ENCODE results near the gene ZBTB7C.

Gene ZBTB7C

DNA sequence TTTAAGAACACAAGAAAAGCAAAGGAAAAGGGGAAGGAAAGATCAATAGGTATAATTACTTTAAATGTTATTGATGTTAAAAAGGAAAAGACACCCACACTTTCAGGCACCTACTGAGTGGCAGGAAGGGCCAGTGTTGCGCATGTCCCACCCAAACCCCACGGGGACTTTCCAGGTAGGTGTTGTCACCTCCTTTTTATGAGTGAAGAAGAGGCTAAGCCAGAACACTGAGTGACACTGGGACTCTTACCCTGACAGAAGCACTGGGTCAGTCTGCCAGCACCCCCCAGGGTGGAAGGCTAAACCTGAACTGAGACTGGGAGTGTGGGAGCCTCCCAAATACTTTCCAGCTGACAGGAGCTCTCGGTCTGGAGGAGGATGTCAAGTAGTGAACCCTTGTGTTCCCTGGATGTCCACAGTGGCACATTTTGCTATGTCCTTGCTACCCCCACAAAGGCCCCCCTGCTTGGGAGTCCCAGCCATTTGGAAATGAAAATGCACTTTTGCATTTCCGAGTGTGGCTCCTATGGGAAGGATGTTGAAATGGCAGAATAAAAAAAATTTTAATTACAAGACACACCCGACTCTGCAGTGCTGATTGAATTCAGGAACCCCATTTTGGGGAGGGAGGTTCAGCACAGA, 387.8 kb downstream of the ZBTB7C start:
- POLR2A ChIA-PET: no interaction called here
- TF ChIP-seq GLIS1 (tag by site-specific recombination; IDR thresholded peaks at IDR 0.05): 0 out of 2 replicates have a peak, but pooled peaks have one; percentile 25
- no peak for TF ChIP-seq TRIM28 (IDR thresholded peaks at IDR 0.05; ENCODE audit: borderline replicate concordance, low read length)
- Histone ChIP-seq H3K9me3 (ENCODE audit: control insufficient read depth, insufficient read depth, low read depth, low read length) (no peaks in the 10 kb centered on the region), H3K4me3 (ENCODE audit: low read depth, low read length) (no peak overlapping the region), H3K4me1 (ENCODE audit: control insufficient read depth, insufficient read depth, low read length) (peaks cover 5% of the 10 kb centered on the region; the same call in 1 of the 2 replicates), H3K27ac (ENCODE audit: extremely low read depth, low read depth, low read length) (no peak overlapping the region), H3K36me3 (ENCODE audit: control insufficient read depth in 2 of 2, insufficient read depth in 1 of 2, low read length in 2 of 2) (no peaks in the 10 kb centered on the region)
- CTCF ChIA-PET: interaction anchor here (0.8 to 3.8 kb wide), 11 partner anchors 8 to 425 kb away, joined by 3 to 30 read pairs (median 6); no protein-coding TSS in a partner anchor

DNA sequence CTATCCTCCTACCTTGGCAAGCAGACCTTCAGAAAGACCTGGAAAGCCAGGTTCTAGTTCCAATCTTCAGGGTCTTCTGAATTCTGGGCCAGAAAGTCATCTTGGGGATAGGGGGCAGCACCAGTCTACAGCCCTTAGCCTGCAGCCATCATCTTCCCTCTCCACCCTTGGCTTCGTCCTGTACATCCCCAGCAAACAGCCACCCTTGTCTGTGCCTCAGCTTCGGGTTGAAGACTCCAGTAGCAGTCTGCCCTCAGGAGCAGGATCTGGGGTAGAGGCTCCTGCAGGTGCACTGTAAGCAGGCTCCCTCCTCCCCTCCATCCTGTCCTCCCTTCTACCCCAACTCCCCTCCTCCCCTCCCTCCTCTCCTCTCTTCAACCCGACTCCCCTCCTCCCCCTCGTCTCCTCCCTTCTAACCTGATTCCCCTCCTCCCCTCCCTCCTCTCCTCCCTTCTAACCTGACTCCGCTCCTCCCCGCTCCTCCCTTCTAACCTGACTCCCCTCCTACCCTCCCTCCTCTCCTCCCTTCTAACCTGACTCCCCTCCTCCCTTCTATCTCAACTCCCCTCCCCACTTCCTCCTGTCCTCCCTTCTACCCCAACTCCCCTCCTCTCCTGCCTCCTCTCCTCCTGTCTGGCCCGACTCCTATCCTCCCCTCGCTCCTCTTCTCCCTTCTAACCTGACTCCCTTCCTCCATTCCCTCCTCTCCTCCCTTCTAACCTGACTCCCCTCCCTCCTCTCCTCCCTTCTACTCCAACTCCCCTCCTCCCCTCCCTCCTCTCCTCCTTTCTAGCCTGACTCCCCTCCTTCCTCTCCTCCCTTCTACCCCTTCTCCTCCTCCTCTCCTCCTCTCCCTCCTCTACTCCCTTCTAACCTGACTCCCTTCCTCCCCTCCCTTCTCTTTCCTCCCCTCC, 388.6 kb downstream of the ZBTB7C start:
- CTCF ChIA-PET: interaction anchor here (0.8 to 3.8 kb wide), 7 partner anchors 23 to 426 kb away, joined by 3 to 30 read pairs (median 6); no protein-coding TSS in a partner anchor

More for the DNA sequence above, 388.6 kb downstream of the ZBTB7C start:
- POLR2A ChIA-PET: no interaction called here
- H3K36me3 ChIP-seq (ENCODE audit: control insufficient read depth in 2 of 2, insufficient read depth in 1 of 2, low read length in 2 of 2): no peaks in the 10 kb centered on the region
- H3K4me3 ChIP-seq (ENCODE audit: low read depth, low read length): no peak overlapping the region
- H3K27ac ChIP-seq (ENCODE audit: extremely low read depth, low read depth, low read length): no peak overlapping the region
- peaks cover 5% of the 10 kb centered on the region; the same call in 1 of the 2 replicates for H3K4me1 ChIP-seq (ENCODE audit: control insufficient read depth, insufficient read depth, low read length)
- H3K9me3 ChIP-seq (ENCODE audit: control insufficient read depth, insufficient read depth, low read depth, low read length): no peaks in the 10 kb centered on the region
- no peak for TF ChIP-seq HIC1 (tag by site-specific recombination; IDR thresholded peaks at IDR 0.05)
- no peak for TF ChIP-seq ZNF146 (tag by site-specific recombination; IDR thresholded peaks at IDR 0.05)
- no peak for TF ChIP-seq ZNF561 (tag by site-specific recombination; IDR thresholded peaks at IDR 0.05; ENCODE audit: borderline replicate concordance)
- no peak for TF ChIP-seq ZNF133 (tag by site-specific recombination; IDR thresholded peaks at IDR 0.05)
- TF ChIP-seq, protein P1, sequence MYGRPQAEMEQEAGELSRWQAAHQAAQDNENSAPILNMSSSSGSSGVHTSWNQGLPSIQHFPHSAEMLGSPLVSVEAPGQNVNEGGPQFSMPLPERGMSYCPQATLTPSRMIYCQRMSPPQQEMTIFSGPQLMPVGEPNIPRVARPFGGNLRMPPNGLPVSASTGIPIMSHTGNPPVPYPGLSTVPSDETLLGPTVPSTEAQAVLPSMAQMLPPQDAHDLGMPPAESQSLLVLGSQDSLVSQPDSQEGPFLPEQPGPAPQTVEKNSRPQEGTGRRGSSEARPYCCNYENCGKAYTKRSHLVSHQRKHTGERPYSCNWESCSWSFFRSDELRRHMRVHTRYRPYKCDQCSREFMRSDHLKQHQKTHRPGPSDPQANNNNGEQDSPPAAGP (tag by site-specific recombination; IDR thresholded peaks at IDR 0.05): peak; percentile 72
- peak; percentile 62 for TF ChIP-seq ZNF366 (tag by site-specific recombination; conservative IDR thresholded peaks at IDR 0.05)
- TF ChIP-seq, protein P2, sequence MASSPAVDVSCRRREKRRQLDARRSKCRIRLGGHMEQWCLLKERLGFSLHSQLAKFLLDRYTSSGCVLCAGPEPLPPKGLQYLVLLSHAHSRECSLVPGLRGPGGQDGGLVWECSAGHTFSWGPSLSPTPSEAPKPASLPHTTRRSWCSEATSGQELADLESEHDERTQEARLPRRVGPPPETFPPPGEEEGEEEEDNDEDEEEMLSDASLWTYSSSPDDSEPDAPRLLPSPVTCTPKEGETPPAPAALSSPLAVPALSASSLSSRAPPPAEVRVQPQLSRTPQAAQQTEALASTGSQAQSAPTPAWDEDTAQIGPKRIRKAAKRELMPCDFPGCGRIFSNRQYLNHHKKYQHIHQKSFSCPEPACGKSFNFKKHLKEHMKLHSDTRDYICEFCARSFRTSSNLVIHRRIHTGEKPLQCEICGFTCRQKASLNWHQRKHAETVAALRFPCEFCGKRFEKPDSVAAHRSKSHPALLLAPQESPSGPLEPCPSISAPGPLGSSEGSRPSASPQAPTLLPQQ (tag by site-specific recombination; IDR thresholded peaks at IDR 0.05): no peak
- TF ChIP-seq, protein P3, sequence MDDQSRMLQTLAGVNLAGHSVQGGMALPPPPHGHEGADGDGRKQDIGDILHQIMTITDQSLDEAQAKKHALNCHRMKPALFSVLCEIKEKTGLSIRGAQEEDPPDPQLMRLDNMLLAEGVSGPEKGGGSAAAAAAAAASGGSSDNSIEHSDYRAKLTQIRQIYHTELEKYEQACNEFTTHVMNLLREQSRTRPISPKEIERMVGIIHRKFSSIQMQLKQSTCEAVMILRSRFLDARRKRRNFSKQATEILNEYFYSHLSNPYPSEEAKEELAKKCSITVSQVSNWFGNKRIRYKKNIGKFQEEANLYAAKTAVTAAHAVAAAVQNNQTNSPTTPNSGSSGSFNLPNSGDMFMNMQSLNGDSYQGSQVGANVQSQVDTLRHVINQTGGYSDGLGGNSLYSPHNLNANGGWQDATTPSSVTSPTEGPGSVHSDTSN (CRISPR knock-in tag; IDR thresholded peaks at IDR 0.05): no peak
- TF ChIP-seq, protein P4, sequence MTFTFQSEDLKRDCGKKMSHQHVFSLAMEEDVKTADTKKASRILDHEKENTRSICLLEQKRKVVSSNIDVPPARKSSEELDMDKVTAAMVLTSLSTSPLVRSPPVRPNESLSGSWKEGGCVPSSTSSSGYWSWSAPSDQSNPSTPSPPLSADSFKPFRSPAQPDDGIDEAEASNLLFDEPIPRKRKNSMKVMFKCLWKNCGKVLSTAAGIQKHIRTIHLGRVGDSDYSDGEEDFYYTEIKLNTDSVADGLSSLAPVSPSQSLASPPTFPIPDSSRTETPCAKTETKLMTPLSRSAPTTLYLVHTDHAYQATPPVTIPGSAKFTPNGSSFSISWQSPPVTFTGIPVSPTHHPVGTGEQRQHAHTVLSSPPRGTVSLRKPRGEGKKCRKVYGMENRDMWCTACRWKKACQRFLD (tag by site-specific recombination; IDR thresholded peaks at IDR 0.05): no peak
- no peak for TF ChIP-seq ZNF837 (tag by site-specific recombination; IDR thresholded peaks at IDR 0.05)
- TF ChIP-seq, protein P5, sequence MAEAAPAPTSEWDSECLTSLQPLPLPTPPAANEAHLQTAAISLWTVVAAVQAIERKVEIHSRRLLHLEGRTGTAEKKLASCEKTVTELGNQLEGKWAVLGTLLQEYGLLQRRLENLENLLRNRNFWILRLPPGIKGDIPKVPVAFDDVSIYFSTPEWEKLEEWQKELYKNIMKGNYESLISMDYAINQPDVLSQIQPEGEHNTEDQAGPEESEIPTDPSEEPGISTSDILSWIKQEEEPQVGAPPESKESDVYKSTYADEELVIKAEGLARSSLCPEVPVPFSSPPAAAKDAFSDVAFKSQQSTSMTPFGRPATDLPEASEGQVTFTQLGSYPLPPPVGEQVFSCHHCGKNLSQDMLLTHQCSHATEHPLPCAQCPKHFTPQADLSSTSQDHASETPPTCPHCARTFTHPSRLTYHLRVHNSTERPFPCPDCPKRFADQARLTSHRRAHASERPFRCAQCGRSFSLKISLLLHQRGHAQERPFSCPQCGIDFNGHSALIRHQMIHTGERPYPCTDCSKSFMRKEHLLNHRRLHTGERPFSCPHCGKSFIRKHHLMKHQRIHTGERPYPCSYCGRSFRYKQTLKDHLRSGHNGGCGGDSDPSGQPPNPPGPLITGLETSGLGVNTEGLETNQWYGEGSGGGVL (tag by site-specific recombination; IDR thresholded peaks at IDR 0.05): peak; percentile 30
- no peak for TF ChIP-seq SCRT2 (tag by site-specific recombination; IDR thresholded peaks at IDR 0.05)
- TF ChIP-seq ZNF223 (tag by site-specific recombination; IDR thresholded peaks at IDR 0.05): no peak
- TF ChIP-seq ZNF341 (tag by site-specific recombination; IDR thresholded peaks at IDR 0.05; ENCODE audit: low read depth): peak; percentile 43; the same call in 1 of the 2 replicates
- peak; percentile 100 for TF ChIP-seq WT1 (tag by site-specific recombination; IDR thresholded peaks at IDR 0.05)
- no peak for TF ChIP-seq REPIN1 (tag by site-specific recombination; IDR thresholded peaks at IDR 0.05; ENCODE audit: low read depth)
- no peak for TF ChIP-seq HOXA7 (CRISPR knock-in tag; IDR thresholded peaks at IDR 0.05; ENCODE audit: borderline replicate concordance)
- TF ChIP-seq ZNF48 (tag by site-specific recombination; IDR thresholded peaks at IDR 0.05): no peak
- no peak for TF ChIP-seq ZNF654 (tag by site-specific recombination; IDR thresholded peaks at IDR 0.05; ENCODE audit: low read depth)
